GM19193 (cell line): ENCODE measurements around the gene KRTAP10-6.
"Not testable (repeated sequence)": the region's sequence is repeated elsewhere in the genome, so short reads cannot be mapped to it uniquely, and the experiment has no call there.

Experiments
- POLR2A ChIP-seq: IDR thresholded peaks from 4 replicates; pipeline ENCODE4 v1.6.1; 2011; ENCODE audit not compliant: insufficient read depth, insufficient read length; ENCODE audit errors: extremely low read depth

The KRTAP10-6 gene

DNA sequence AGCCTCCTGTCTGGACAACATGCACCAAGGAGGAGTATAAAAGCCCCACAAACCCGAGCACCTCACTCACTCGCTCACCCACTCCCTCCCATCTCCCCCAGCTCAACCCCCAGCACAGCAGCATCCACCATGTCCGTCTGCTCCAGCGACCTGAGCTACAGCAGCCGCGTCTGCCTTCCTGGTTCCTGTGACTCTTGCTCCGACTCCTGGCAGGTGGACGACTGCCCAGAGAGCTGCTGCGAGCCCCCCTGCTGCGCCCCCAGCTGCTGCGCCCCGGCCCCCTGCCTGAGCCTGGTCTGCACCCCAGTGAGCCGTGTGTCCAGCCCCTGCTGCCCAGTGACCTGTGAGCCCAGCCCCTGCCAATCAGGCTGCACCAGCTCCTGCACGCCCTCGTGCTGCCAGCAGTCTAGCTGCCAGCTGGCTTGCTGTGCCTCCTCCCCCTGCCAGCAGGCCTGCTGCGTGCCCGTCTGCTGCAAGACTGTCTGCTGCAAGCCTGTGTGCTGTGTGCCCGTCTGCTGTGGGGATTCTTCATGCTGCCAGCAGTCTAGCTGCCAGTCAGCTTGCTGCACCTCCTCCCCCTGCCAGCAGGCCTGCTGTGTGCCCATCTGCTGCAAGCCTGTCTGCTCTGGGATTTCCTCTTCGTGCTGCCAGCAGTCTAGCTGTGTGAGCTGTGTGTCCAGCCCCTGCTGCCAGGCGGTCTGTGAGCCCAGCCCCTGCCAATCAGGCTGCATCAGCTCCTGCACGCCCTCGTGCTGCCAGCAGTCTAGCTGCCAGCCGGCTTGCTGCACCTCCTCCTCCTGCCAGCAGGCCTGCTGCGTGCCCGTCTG is 18.5 kb downstream of the KRTAP10-6 start, which contains the start of gene KRTAP10-4:
Gene KRTAP10-4, plus strand, starts transcription at position 100 of the 827 bp plus-strand sequence. Its CDS starts 30 bp downstream, at position 130.
- not testable (repeated sequence) for TF ChIP-seq POLR2A

DNA sequence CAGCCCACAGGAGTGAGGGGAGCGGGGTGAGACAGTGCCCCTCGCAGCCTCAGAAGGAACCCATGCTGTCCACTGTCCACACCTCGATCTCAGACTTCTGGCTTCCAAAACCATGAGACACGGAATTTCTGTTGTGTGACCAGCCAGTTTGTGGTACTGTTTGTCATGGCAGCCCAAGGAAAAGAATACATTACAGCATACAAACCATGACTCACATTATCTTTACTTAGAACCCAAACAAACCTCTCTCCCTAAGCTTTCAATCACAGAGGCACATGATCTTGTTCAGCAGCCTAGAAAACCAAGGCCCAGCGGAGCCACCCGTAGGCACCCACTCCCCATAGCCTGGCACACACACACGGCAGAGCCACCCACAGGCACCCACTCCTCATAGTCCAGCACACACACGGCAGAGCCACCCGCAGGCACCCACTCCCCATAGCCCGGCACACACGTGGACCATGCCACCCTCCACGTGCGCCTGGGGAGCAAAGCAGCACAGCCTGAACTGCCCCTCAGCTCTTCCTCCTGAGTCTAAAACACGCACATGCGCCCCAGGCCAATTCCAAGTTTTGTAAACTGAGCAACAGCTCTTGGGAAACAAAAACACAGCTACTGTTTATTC is 19.2 kb downstream of the KRTAP10-6 start:
- no peak for TF ChIP-seq POLR2A

GRCh38 chr21:44571844-44572782 is 20.2 kb downstream of the KRTAP10-6 start:
- TF ChIP-seq POLR2A: no peak

- no peak for TF ChIP-seq POLR2A
Measured at GRCh38 chr21:44571296-44571695, 21.0 kb downstream of the KRTAP10-6 start.

- TF ChIP-seq POLR2A: no peak
Measured at GRCh38 chr21:44569861-44570517, 22.3 kb downstream of the KRTAP10-6 start.

DNA sequence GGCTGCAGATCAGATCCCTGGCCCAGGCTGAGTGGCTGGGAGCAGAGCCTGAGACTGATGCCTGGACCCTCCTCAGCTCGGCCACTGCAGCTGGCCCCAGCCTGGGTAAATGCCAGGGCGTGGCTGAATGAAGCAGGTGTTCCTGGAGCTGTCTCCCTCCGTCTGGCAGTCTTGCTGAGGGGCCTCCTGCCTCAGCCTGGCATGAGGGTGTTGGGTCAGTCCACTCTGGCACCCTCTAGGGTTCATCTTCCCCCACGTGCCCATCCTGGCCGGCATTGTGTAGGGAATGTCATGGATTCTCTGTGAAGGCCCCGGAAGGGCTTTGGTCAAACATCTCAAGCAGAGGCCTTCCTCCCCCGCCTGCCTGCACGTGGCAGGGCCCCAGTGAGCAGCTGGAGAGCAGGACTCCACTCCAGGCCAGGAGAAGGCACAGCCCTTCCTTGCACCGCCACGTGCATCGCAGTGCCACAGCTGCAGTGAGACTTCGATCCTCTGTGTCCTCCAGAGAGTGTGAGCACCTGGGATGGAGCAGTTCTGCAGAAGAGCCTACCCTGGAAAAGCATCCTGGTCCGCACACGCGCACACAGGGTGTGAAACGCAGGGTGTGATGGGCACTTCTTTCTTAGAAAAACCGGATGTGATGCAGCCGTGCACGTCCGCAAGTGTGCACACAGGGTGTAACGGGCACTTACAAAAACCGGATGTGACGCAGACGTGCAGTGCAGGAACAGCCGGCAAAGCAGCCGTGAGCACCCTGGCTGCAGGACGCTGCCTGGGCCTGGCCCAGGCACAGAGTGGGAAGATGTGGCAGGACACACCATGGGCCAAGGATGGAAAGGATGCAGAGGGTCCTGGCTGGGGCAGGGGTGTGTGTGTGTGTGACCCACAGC is 23.4 kb downstream of the KRTAP10-6 start:
- TF ChIP-seq POLR2A: no peak

- no peak for TF ChIP-seq POLR2A
Measured at GRCh38 chr21:44568261-44568660, 24.0 kb downstream of the KRTAP10-6 start.

DNA sequence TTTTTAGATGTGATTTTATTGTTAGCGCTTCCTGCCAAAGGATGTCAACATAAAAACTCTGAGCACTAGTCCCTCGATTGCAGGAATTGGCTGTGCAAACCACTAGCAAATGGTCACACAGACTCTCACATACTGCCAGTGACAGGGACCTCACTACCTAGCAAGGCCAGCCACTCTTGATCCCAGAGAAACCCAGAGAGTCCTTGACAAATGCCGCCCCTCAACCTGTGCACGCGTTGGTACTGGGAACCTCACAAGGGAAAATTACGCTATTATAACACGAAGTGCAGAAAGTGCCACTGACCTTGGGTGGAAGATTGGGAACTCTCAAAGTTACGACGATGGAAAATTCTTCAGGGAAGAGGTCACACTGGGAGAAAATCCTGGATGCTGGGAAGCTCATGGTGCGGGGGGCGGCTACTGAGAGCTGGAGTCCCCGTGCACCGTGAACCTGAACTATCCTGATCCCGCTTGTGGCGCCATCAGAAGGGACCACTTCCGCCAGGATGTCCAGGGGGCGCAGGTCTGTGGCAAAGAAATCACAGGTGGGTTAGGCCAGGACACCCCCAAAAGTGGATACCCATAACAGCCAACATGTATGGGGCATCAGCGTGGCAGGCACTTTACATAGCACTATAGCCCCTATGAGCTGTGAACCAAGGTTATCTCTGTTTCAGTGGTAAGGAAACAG is 24.7 kb downstream of the KRTAP10-6 start:
- TF ChIP-seq POLR2A: no peak

GRCh38 chr21:44566403-44566802 is 25.9 kb downstream of the KRTAP10-6 start:
- no peak for TF ChIP-seq POLR2A

- no peak for TF ChIP-seq POLR2A
Measured at GRCh38 chr21:44564886-44565598, 27.3 kb downstream of the KRTAP10-6 start.

DNA sequence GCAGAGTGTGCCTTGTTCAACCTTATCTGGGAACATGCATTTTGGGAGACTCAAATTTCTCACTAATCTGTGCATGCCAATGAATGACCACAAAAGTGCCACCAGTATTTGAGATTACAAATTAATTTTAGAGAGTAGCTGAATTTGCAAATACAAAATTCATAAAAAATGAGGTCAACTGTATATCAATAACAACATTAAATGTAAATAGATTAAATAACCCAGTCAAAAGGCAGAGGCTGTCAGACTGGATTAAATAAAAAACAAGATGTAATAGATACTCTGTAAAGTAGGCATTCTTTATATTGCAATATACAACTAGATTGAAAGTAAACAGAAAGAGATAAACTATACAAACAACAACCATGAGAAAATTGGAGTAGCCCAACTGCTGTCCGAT is 28.2 kb downstream of the KRTAP10-6 start:
- TF ChIP-seq POLR2A: no peak

DNA sequence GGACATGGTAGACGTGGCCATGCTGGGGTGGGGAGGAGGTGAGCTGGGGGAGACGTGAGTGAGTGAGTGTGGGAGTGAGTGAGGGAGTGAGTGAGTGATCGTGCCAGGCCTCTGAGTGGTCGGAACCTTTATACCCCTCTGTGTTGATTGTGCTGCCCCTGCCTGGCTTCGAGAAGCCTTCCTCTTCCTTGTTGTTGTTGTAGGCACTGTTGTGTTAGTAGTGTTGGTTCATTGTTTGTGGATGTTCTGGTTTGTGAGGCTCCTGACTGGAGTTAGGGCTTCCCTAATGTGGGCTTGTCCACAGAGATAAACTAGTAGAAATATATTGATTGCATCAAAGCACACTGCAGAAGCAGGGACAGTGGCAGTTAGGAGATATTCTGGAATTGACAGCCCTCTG is 33.6 kb downstream of the KRTAP10-6 start, which contains the start of gene KRTAP10-3:
Gene KRTAP10-3, minus strand, starts transcription at position 101 of the 400 bp plus-strand sequence. Its CDS starts 80 bp downstream, at position 21.
- no peak for TF ChIP-seq POLR2A
